Esophagus squamous epithelium (tissue), 4 donors: ENCODE measurements around the gene ANKRD52.

Experiments used
- POLR2A ChIP-seq, 4 donors: fragments of 450-650 bp; IDR thresholded peaks; one replicate each; pipeline ENCODE4 v1.6.1; 2017; ENCODE audit warnings: antibody characterized with exemption in 4 of 4, mild to moderate bottlenecking in 4 of 4, moderate library complexity in 3 of 4
- TF ChIP-seq, protein P1 (sequence below), 6 experiments: fragments of 450-650 bp in 4 of 6; fragments of 200-600 bp in 2 of 6; sonication (generic) in 2 of 6; IDR thresholded peaks; one replicate each; pipeline ENCODE4 v1.5.1; 2016 to 2019; ENCODE audit warnings: antibody characterized with exemption in 6 of 6, mild to moderate bottlenecking in 4 of 6, moderate library complexity in 4 of 6

DNA sequence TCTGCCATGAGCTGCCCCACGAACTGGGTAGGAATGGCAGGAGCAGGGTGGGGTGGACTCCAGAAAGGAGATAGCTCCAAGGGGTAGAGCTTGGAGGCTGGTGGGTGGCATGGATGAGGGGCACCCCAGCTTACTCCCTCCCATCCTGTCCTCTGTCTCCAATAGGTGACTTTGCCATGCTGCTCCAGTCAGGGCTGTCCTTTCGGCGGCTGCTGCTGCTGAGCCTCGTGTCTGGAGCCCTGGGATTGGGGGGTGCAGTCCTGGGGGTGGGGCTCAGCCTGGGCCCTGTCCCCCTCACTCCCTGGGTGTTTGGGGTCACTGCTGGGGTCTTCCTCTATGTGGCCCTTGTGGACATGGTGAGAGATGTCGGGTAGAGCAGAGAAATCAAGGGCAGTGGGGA is 21.2 kb downstream of the ANKRD52 start:
- TF ChIP-seq, protein P1, sequence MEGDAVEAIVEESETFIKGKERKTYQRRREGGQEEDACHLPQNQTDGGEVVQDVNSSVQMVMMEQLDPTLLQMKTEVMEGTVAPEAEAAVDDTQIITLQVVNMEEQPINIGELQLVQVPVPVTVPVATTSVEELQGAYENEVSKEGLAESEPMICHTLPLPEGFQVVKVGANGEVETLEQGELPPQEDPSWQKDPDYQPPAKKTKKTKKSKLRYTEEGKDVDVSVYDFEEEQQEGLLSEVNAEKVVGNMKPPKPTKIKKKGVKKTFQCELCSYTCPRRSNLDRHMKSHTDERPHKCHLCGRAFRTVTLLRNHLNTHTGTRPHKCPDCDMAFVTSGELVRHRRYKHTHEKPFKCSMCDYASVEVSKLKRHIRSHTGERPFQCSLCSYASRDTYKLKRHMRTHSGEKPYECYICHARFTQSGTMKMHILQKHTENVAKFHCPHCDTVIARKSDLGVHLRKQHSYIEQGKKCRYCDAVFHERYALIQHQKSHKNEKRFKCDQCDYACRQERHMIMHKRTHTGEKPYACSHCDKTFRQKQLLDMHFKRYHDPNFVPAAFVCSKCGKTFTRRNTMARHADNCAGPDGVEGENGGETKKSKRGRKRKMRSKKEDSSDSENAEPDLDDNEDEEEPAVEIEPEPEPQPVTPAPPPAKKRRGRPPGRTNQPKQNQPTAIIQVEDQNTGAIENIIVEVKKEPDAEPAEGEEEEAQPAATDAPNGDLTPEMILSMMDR (IDR thresholded peaks at IDR 0.05) = no peak
- no peak for TF ChIP-seq POLR2A (IDR thresholded peaks at IDR 0.05)
